ENCODE data around the gene CD55.

CD55 gene

DNA sequence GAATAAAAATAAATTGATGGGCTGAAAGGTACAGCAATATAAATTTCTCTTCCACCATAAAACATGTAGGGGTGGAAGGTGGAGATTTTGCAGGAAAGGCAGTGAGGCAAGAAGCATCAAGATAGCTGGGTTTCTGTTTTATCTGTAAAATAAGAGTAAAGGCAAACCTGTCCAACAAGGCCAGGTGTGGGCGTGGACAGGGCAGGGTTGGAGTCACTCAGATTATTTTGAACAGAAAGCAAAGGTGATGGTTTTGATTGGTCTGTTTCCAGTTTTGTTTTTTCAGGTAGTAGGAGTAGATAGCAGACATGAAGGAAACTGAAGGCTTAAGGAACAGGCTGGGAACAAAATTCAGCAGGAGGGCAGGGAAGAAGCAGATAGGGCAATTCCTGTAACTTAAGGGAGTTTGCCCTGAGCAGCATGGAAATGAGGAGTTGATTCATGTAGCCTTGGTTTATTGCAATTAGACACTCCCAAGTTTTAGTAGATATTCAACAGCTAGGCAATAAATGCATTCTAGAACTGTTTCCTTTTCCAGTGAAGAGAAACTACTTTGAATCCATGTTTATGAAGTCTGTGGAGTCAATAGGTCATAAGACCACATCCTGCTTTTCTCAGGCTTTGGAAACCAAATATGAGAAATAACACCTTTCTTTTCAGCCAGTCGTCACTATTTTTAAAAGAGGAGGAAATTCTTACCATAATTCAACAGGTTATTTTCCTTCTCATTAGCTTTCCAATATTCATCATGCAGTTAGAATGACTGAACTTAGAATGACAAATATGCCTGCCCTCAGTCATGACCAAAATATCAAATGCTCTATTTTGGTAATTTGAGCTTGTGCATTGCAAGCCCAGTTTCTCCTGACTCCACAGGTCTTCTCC, 38.7 kb upstream of the CD55 start:
- TF ChIP-seq, protein P1, sequence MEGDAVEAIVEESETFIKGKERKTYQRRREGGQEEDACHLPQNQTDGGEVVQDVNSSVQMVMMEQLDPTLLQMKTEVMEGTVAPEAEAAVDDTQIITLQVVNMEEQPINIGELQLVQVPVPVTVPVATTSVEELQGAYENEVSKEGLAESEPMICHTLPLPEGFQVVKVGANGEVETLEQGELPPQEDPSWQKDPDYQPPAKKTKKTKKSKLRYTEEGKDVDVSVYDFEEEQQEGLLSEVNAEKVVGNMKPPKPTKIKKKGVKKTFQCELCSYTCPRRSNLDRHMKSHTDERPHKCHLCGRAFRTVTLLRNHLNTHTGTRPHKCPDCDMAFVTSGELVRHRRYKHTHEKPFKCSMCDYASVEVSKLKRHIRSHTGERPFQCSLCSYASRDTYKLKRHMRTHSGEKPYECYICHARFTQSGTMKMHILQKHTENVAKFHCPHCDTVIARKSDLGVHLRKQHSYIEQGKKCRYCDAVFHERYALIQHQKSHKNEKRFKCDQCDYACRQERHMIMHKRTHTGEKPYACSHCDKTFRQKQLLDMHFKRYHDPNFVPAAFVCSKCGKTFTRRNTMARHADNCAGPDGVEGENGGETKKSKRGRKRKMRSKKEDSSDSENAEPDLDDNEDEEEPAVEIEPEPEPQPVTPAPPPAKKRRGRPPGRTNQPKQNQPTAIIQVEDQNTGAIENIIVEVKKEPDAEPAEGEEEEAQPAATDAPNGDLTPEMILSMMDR (IDR thresholded peaks at IDR 0.05; ENCODE audit: low read depth, low read length) = no peak
- no peak for DNase-seq (ENCODE audit: extremely low read depth, low read depth)

DNA sequence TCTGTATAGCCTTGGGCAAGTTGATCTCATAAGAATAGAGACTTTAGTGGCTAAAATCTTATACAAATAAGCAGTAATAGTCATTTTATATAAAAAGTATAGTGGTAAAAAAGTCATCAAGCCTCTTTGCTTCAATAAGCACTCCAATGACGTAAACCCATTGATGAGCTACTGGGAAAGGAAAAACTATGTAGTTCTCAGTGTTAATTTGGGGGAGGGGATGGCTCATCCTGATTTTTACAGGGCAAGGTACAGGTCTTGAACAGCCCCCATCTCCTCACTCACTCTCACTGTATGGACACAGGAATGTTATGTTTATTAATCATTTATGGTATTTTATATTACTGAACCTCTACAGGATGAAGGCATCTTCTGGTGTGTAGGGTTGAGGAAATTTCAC, 38.1 kb upstream of the CD55 start:
- TF ChIP-seq, protein P1 (IDR thresholded peaks at IDR 0.05; ENCODE audit: low read depth, low read length) = no peak

GRCh38 chr1:207284209-207284897, 37.1 kb upstream of the CD55 start:
- DNase-seq (ENCODE audit: extremely low read depth, low read depth) = no peak
- TF ChIP-seq, protein P1 (IDR thresholded peaks at IDR 0.05; ENCODE audit: low read depth, low read length) = no peak

More for the DNA sequence above, 38.1 kb upstream of the CD55 start:
- no peak for DNase-seq (ENCODE audit: extremely low read depth, low read depth)

- no peak for DNase-seq (ENCODE audit: extremely low read depth, low read depth)
- TF ChIP-seq, protein P1 (IDR thresholded peaks at IDR 0.05; ENCODE audit: low read depth, low read length) = no peak
These were observed 34.6 kb upstream of the CD55 start for GRCh38 chr1:207286786-207287468.

DNA sequence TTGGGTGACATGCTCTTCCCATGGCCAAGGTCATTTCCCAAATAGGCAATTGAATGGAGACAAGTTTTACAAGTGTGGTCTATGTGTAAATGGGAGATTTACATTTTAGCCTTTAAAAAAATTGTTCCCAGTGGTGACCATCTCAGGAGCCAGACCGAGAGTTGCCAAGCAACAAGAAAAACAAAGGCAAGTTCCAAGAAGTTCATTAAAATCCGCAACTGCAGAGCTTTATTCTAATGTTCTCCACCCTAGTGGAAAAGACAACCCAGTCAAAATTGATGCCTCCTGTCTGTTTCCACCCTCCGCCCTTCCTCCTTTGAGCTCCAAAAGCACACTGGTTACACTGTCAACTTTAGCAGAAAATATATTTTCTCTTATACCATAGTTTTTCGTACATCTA, 33.2 kb upstream of the CD55 start:
- TF ChIP-seq, protein P1 (IDR thresholded peaks at IDR 0.05; ENCODE audit: low read depth, low read length) = no peak
- no peak for DNase-seq (ENCODE audit: extremely low read depth, low read depth)

DNA sequence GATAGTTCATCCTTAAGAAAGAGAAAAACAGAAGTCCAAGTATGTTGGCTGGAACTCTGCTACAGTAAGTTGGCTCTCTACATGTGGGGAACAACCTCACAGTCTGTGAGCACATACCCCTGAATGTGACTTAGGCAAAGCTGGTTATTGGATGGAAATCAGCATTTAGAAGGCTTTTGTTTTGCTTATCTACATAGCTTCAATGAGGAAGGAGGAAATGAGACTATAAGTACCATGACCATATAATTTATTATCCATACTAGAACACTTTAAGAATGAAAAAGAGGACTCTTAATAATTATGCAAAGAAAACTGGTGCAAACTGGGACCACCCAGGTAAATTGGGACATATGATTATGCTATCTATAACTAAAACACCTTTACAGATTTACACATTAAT, 31.7 kb upstream of the CD55 start:
- TF ChIP-seq, protein P1 (IDR thresholded peaks at IDR 0.05; ENCODE audit: low read depth, low read length) = no peak
- DNase-seq (ENCODE audit: extremely low read depth, low read depth) = no peak

Data from AG09319 (cell line).